ENCODE measurements around the gene MAOA.

MAOA gene

DNA sequence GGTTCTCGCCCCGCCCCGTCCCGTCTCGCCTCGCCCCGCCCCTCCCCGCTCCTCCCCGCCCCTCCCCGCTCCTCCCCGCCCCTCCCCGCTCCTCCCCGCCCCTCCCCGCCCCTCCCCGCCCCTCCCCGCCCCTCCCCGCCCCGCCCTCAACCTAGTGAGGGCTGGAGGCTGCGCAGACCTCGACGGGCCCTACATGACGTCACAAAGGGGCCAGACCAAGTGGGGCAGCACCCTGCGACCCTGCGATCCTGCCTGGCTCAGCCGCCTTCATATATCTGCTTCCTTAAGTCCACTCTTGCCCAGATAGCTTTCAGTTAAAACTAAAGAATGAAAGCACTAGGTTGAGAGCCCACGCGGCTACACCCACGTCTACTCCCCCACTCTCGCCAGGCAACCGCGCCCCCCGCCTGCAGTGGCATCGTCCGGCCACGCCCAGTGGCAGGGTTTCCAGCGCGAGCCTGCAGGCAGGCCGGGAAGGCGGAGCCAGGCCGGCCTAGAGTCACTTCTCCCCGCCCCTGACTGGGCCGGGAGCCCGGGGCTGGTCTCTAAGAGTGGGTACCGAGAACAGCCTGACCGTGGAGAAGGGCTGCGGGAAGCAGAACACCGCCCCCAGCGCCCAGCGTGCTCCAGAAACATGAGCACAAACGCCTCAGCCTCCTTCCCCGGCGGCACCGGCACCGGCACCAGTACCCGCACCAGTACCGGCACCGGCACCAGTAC is 1.5 kb upstream of the MAOA start:
- DNase-seq, result peak; percentile 94 to 97
- Histone ChIP-seq H3K4me1 (peaks cover 0 to 3% (median 0%) of the 10 kb centered on the region in 4 donors), H3K27ac (peak overlapping the region; percentile 84 to 93), H3K27me3 (no peaks in the 10 kb centered on the region), H3K4me3 (peak overlapping the region; percentile 90 to 93), H3K36me3 (no peaks in the 10 kb centered on the region), H3K9me3 (no peaks in the 10 kb centered on the region)
- TF ChIP-seq CTCF (IDR thresholded peaks at IDR 0.05), result peak in 1 of 2 experiments; percentile 20
- intact Hi-C loops (cut with DNase I; ENCODE audit: low total_unique reads), result loop anchor here (5.0 to 10.0 kb wide), 3 partner anchors 50 to 88 kb away; no protein-coding TSS in a partner anchor

- intact Hi-C loops (cut with DNase I; ENCODE audit: low total_unique reads), result loop anchor here (5.0 to 10.0 kb wide), 3 partner anchors 49 to 87 kb away; no protein-coding TSS in a partner anchor
- Histone ChIP-seq H3K9me3 (no peaks in the 10 kb centered on the region), H3K27me3 (no peaks in the 10 kb centered on the region), H3K4me3 (peak overlapping the region; percentile 90 to 93), H3K27ac (peak overlapping the region; percentile 84 to 93), H3K36me3 (no peaks in the 10 kb centered on the region), H3K4me1 (peaks cover 0 to 10% (median 0%) of the 10 kb centered on the region in 4 donors)
- TF ChIP-seq CTCF (IDR thresholded peaks at IDR 0.05), result no peak
- DNase-seq, result peak; percentile 39 to 70
These were observed 721 bp upstream of the MAOA start for GRCh38 chrX:43655151-43656004.

- Histone ChIP-seq H3K9me3 (no peaks in the 10 kb centered on the region), H3K27ac (peak overlapping the region; percentile 47 to 64), H3K4me3 (peak overlapping the region; percentile 90 to 93), H3K4me1 (peaks cover 0 to 21% (median 0%) of the 10 kb centered on the region in 4 donors), H3K36me3 (no peaks in the 10 kb centered on the region), H3K27me3 (no peaks in the 10 kb centered on the region)
- TF ChIP-seq CTCF (IDR thresholded peaks at IDR 0.05), result no peak
- DNase-seq, result no peak
- intact Hi-C loops (cut with DNase I; ENCODE audit: low total_unique reads), result loop anchor here (5.0 to 10.0 kb wide), 3 partner anchors 47 to 85 kb away; no protein-coding TSS in a partner anchor
These were observed 1.6 kb downstream of the MAOA start for GRCh38 chrX:43657671-43658070.

DNA sequence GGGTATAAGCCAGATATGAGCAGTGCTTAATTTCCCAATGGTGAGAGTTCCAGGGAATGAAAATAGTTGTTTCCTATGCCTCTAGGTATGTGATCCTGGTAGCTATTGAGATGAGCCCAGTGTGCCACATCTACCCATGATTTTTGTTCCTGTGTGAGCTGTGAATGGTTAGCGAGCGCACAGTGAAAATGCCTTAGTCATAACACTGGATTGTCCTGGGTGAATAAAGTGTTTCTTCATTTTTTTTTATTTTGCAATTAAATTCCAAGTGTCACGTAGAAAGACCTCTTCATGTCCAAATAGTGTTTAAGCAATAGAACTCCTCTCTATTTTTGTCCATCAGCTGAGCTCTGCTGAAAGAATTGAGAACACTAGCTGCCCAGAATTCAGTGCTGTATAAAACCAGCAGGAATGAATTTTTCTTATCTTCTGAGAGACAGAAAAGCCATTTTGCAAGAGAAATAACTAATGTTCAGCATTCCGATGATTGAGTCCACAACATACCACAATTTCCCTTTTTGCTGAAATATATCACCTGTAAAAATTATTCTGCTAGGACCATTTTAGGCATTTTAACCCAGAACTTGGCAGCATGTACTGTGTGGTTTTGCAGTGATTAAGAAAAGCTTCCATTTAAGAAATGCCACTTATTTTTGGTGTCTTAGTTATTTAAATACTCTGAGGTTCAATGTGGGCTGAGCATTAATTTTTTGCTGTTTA is 5.6 kb downstream of the MAOA start:
- no peaks in the 10 kb centered on the region for H3K27me3 ChIP-seq
- intact Hi-C loops (cut with DNase I; ENCODE audit: low total_unique reads), result no loop called here
- peak in 1 of 2 donors; percentile 24 for DNase-seq
- no peaks in the 10 kb centered on the region for H3K36me3 ChIP-seq
- peaks cover 0 to 47% (median 3%) of the 10 kb centered on the region in 4 donors for H3K4me1 ChIP-seq
- no peaks in the 10 kb centered on the region for H3K9me3 ChIP-seq
- TF ChIP-seq CTCF (IDR thresholded peaks at IDR 0.05), result no peak
- H3K27ac ChIP-seq, result peak overlapping the region; percentile 41 to 61
- H3K4me3 ChIP-seq, result peak overlapping the region; percentile 90 to 93

- Histone ChIP-seq H3K36me3 (no peaks in the 10 kb centered on the region), H3K9me3 (no peaks in the 10 kb centered on the region), H3K27ac (peak overlapping the region in 1 of 2 donors; percentile 25), H3K4me1 (peaks cover 0 to 47% (median 3%) of the 10 kb centered on the region in 4 donors), H3K27me3 (no peaks in the 10 kb centered on the region), H3K4me3 (no peak overlapping the region)
- no peak for TF ChIP-seq CTCF (IDR thresholded peaks at IDR 0.05)
- no peak for DNase-seq
- intact Hi-C loops (cut with DNase I; ENCODE audit: low total_unique reads), result no loop called here
These were observed 7.1 kb downstream of the MAOA start for GRCh38 chrX:43663173-43663572.

All from tibial artery (tissue), 4 donors.